VCaP (cell line): ENCODE results near the gene BCL2.

Experiments used
- H3K27ac ChIP-seq: fragments of 450-650 bp; 2 replicates; pipeline ENCODE4 v1.5.1; 2017
- CTCF ChIP-seq: fragments of 450-650 bp; conservative IDR thresholded peaks from 2 replicates; pipeline ENCODE4 v1.5.1; 2017; ENCODE audit warnings: mild to moderate bottlenecking, moderate library complexity

The BCL2 gene

GRCh38 chr18:63317982-63318888 lies 1.3 kb downstream of the BCL2 start:
- no peak for TF ChIP-seq CTCF

DNA sequence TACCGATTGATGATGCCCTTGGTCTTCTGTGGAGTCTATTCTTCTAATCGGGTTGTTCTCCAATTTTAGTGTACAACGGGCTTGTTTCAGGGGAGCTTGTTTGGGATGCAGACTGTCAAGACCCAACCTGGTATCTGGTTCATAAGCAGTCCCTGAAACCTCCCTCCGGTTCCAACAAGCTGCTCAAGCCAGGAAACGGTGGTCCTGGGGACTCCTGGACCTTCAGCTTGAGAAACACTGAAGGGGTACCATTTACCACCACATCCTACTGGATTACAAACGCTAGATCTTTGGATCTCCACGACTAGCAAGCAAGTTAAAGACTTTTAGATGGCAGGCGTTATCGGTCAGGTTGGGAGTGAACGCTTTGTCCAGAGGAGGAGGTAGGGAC lies 2.0 kb downstream of the BCL2 start:
- no peak for TF ChIP-seq CTCF

More at GRCh38 chr18:63317982-63318888, 1.3 kb downstream of the BCL2 start:
- H3K27ac ChIP-seq: no peak overlapping the region

GRCh38 chr18:63316612-63317555 lies 2.7 kb downstream of the BCL2 start:
- TF ChIP-seq CTCF: no peak

More for the DNA sequence above, 2.0 kb downstream of the BCL2 start:
- no peak overlapping the region for H3K27ac ChIP-seq

DNA sequence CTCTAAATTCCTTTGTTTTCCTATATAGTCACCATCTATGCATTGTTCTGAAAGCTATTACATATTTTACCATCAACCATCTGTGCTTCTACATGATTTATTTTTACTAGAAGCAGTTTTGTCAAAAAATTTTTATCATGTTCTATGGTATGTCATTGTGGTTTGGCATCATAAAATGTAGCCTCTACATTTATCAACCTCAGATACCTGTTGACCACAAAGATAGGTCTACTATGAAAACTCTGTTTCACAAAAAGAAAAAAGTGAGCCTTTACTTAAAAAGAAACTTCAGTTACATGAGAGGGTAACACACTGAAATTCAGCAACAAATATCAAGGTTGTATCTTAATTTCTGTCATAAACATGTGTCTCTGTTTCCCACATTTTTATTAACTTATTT lies 3.7 kb downstream of the BCL2 start:
- TF ChIP-seq CTCF: no peak
- no peak overlapping the region for H3K27ac ChIP-seq

More at GRCh38 chr18:63316612-63317555, 2.7 kb downstream of the BCL2 start:
- no peak overlapping the region for H3K27ac ChIP-seq

GRCh38 chr18:63315131-63315662 lies 4.4 kb downstream of the BCL2 start:
- TF ChIP-seq CTCF: no peak
- H3K27ac ChIP-seq: no peak overlapping the region

- TF ChIP-seq CTCF: no peak
- no peak overlapping the region for H3K27ac ChIP-seq
Observed at GRCh38 chr18:63314062-63314790, 5.3 kb downstream of the BCL2 start.
